Neural crest cell (in vitro differentiated cells): ENCODE measurements around the gene DNAJC13. TPM values are rescaled to one million over a fixed set of nuclear protein-coding genes. Genes with fewer than 3 reads are reported as not detected.
A peak's percentile ranks its signal among the peaks of the same experiment; 100 is the strongest.

ENCODE experiments used
- DNase-seq: peaks from one replicate; pipeline ENCODE4 v3.0.0; 2021; ENCODE audit warnings: low read depth, mixed read lengths, low spot score
- H3K27ac Mint-ChIP-seq: one replicate; pipeline ENCODE4 v1.8.0; 2021; ENCODE audit warnings: mild to moderate bottlenecking, mixed read lengths; ENCODE audit not compliant: unreplicated experiment
- H3K27me3 Mint-ChIP-seq: 2 replicates; pipeline ENCODE4 v1.8.0; 2021; ENCODE audit warnings: low read depth, mild to moderate bottlenecking, mixed read lengths
- H3K36me3 Mint-ChIP-seq: 2 replicates; pipeline ENCODE4 v1.8.0; 2021; ENCODE audit warnings: low read depth, mild to moderate bottlenecking, mixed read lengths
- H3K4me1 Mint-ChIP-seq: 2 replicates; pipeline ENCODE4 v1.8.0; 2021; ENCODE audit warnings: mixed read lengths
- H3K4me3 Mint-ChIP-seq: one replicate; pipeline ENCODE4 v1.8.0; 2021; ENCODE audit warnings: mild to moderate bottlenecking, mixed read lengths
- H3K9me3 Mint-ChIP-seq: 2 replicates; pipeline ENCODE4 v1.8.0; 2021; ENCODE audit warnings: mixed read lengths
- CTCF ChIP-seq: fragments of 200-600 bp; sonication (generic); conservative IDR thresholded peaks from 2 replicates; pipeline ENCODE4 v1.5.0; 2021; ENCODE audit warnings: antibody characterized with exemption, mild to moderate bottlenecking
- total RNA-seq: library from RNA; stranded (reverse); gene quantifications from 2 replicates; pipeline ENCODE4 v1.2.1, GENCODE V29; 2021

DNAJC13 gene
- total RNA-seq, 1 donor from 2014 or later: 36.0 TPM

GRCh38 chr3:132378846-132379245 is 38.5 kb upstream of the DNAJC13 start:
- DNase-seq: no peak
- peaks cover 4% of the 10 kb centered on the region for H3K9me3 Mint-ChIP-seq
- peak overlapping the region; percentile 54 for H3K4me3 Mint-ChIP-seq
- peaks cover 4% of the 10 kb centered on the region for H3K36me3 Mint-ChIP-seq
- peaks cover 3% of the 10 kb centered on the region for H3K27me3 Mint-ChIP-seq
- peaks cover 16% of the 10 kb centered on the region for H3K4me1 Mint-ChIP-seq
- no peak overlapping the region for H3K27ac Mint-ChIP-seq
- TF ChIP-seq CTCF: no peak

- DNase-seq: no peak
- Mint-ChIP-seq H3K27me3 (peaks cover 3% of the 10 kb centered on the region), H3K27ac (no peak overlapping the region), H3K4me3 (no peak overlapping the region), H3K9me3 (peaks cover 4% of the 10 kb centered on the region), H3K36me3 (peaks cover 6% of the 10 kb centered on the region), H3K4me1 (peaks cover 16% of the 10 kb centered on the region)
- TF ChIP-seq CTCF: no peak
Measured at GRCh38 chr3:132380920-132381319, 36.4 kb upstream of the DNAJC13 start.

- H3K9me3 Mint-ChIP-seq: peaks cover 4% of the 10 kb centered on the region
- peaks cover 3% of the 10 kb centered on the region for H3K27me3 Mint-ChIP-seq
- peaks cover 6% of the 10 kb centered on the region for H3K36me3 Mint-ChIP-seq
- no peak overlapping the region for H3K27ac Mint-ChIP-seq
- H3K4me3 Mint-ChIP-seq: no peak overlapping the region
- peaks cover 16% of the 10 kb centered on the region for H3K4me1 Mint-ChIP-seq
- no peak for DNase-seq
- TF ChIP-seq CTCF: no peak
Measured at GRCh38 chr3:132381348-132381944, 35.9 kb upstream of the DNAJC13 start.

- TF ChIP-seq CTCF: no peak
- no peak for DNase-seq
- peaks cover 4% of the 10 kb centered on the region for H3K9me3 Mint-ChIP-seq
Measured at GRCh38 chr3:132382267-132382666, 35.0 kb upstream of the DNAJC13 start.

GRCh38 chr3:132382688-132383194 is 34.6 kb upstream of the DNAJC13 start:
- TF ChIP-seq CTCF: no peak
- Mint-ChIP-seq H3K27me3 (peaks cover 3% of the 10 kb centered on the region), H3K27ac (no peak overlapping the region), H3K36me3 (peaks cover 6% of the 10 kb centered on the region), H3K4me3 (no peak overlapping the region), H3K9me3 (peaks cover 4% of the 10 kb centered on the region), H3K4me1 (peaks cover 8% of the 10 kb centered on the region)
- no peak for DNase-seq

More at GRCh38 chr3:132382267-132382666, 35.0 kb upstream of the DNAJC13 start:
- Mint-ChIP-seq H3K27me3 (peaks cover 3% of the 10 kb centered on the region), H3K27ac (no peak overlapping the region), H3K36me3 (peaks cover 6% of the 10 kb centered on the region), H3K4me1 (peaks cover 11% of the 10 kb centered on the region), H3K4me3 (no peak overlapping the region)
